ENCODE measurements around the gene GUCY1A1.

DNA sequence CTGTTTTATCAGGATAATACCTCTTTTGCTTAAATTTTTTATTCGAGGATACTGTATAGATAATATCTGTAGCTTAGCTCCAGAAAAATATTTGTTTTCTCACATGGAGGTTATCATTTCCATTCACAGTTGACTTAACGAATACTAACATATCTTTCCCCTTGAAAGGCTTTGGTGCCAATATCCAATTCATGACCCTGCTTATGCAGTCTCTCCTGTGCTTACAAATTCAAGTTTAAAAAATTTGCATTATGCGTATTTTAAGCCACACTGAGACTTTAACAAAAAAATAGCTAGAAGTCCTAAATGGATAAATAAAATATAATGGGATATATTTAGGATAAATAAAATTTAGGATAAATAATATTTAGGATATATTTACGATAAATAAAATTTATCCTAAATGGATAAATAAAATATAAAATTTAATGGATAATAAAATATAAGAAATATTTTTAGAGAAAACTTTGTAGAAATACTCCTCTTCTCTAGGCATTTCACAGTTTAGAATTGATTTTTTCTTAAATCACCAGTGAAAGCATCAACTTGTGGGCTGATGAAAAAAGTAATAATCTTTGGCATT is 114.7 kb downstream of the GUCY1A1 start:
- TF ChIP-seq, protein P1, sequence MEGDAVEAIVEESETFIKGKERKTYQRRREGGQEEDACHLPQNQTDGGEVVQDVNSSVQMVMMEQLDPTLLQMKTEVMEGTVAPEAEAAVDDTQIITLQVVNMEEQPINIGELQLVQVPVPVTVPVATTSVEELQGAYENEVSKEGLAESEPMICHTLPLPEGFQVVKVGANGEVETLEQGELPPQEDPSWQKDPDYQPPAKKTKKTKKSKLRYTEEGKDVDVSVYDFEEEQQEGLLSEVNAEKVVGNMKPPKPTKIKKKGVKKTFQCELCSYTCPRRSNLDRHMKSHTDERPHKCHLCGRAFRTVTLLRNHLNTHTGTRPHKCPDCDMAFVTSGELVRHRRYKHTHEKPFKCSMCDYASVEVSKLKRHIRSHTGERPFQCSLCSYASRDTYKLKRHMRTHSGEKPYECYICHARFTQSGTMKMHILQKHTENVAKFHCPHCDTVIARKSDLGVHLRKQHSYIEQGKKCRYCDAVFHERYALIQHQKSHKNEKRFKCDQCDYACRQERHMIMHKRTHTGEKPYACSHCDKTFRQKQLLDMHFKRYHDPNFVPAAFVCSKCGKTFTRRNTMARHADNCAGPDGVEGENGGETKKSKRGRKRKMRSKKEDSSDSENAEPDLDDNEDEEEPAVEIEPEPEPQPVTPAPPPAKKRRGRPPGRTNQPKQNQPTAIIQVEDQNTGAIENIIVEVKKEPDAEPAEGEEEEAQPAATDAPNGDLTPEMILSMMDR (IDR thresholded peaks at IDR 0.05), result no peak
- TF ChIP-seq EZH2 (IDR thresholded peaks at IDR 0.05), result no peak
